H9 (cell line): ENCODE measurements around the gene GPD1L. TPM values are rescaled to one million over a fixed set of nuclear protein-coding genes. Genes with fewer than 3 reads are reported as not detected.

ENCODE experiments used
- DNase-seq: peaks from one replicate; pipeline ENCODE4 v3.0.0-alpha.2; 2017
- H2AFZ ChIP-seq: one replicate; pipeline ENCODE4 v1.6.1; 2013; ENCODE audit warnings: mild to moderate bottlenecking, low read length, control low read depth, moderate library complexity
- H2AK5ac ChIP-seq: 2 replicates; pipeline ENCODE4 v1.6.1; 2013; ENCODE audit warnings: low read length, control low read depth, mixed read lengths; ENCODE audit not compliant: insufficient read length
- H2BK120ac ChIP-seq: one replicate; pipeline ENCODE4 v1.6.1; 2013; ENCODE audit warnings: low read depth, mild to moderate bottlenecking, low read length, control low read depth, inconsistent platforms; ENCODE audit not compliant: poor library complexity, severe bottlenecking
- H2BK12ac ChIP-seq: 2 replicates; pipeline ENCODE4 v1.6.1; 2013; ENCODE audit warnings: low read length, control low read depth, mixed read lengths, low read depth; ENCODE audit not compliant: insufficient read length
- H2BK15ac ChIP-seq: 2 replicates; pipeline ENCODE4 v1.6.1; 2013; ENCODE audit warnings: low read depth, low read length, control low read depth
- H2BK20ac ChIP-seq: one replicate; pipeline ENCODE4 v1.6.1; 2013; ENCODE audit warnings: low read depth, mild to moderate bottlenecking, low read length, control low read depth, inconsistent platforms; ENCODE audit not compliant: poor library complexity, severe bottlenecking
- H2BK5ac ChIP-seq: 2 replicates; pipeline ENCODE4 v1.6.1; 2013; ENCODE audit warnings: low read length, control low read depth, mixed read lengths; ENCODE audit not compliant: insufficient read length
- H3K14ac ChIP-seq: 2 replicates; pipeline ENCODE4 v1.6.1; 2013; ENCODE audit warnings: low read length, control low read depth; ENCODE audit not compliant: insufficient read depth
- H3K18ac ChIP-seq: 2 replicates; pipeline ENCODE4 v1.6.1; 2013; ENCODE audit warnings: low read depth, mild to moderate bottlenecking, mixed read lengths, low read length, control low read depth; ENCODE audit not compliant: insufficient read length
- H3K23ac ChIP-seq: 2 replicates; pipeline ENCODE4 v1.6.1; 2013; ENCODE audit warnings: low read length, control low read depth, mixed read lengths, low read depth; ENCODE audit not compliant: insufficient read length
- H3K23me2 ChIP-seq: 2 replicates; pipeline ENCODE4 v1.6.1; 2013; ENCODE audit warnings: low read depth, mild to moderate bottlenecking, mixed read lengths, low read length, control low read depth; ENCODE audit not compliant: insufficient read length, poor library complexity, severe bottlenecking
- H3K27ac ChIP-seq: 2 replicates; pipeline ENCODE4 v1.5.1; 2013; ENCODE audit warnings: low read length, control low read depth, mixed read lengths, low read depth; ENCODE audit not compliant: insufficient read length
- H3K27me3 ChIP-seq: 2 replicates; pipeline ENCODE4 v1.6.1; 2013; ENCODE audit warnings: low read length, control low read depth, inconsistent platforms; ENCODE audit not compliant: insufficient read depth
- H3K4ac ChIP-seq: 2 replicates; pipeline ENCODE4 v1.6.1; 2013; ENCODE audit warnings: low read depth, mild to moderate bottlenecking, control low read depth, inconsistent platforms, low read length, moderate library complexity
- H3K4me1 ChIP-seq: 2 replicates; pipeline ENCODE4 v1.6.1; 2013; ENCODE audit warnings: low read length, control low read depth, inconsistent platforms; ENCODE audit not compliant: insufficient read depth
- H3K4me2 ChIP-seq: 2 replicates; pipeline ENCODE4 v1.6.1; 2013; ENCODE audit warnings: low read length, control low read depth, mixed read lengths; ENCODE audit not compliant: insufficient read length, insufficient read depth
- H3K56ac ChIP-seq: 2 replicates; pipeline ENCODE4 v1.6.1; 2013; ENCODE audit warnings: low read depth, mild to moderate bottlenecking, mixed read lengths, low read length, control low read depth; ENCODE audit not compliant: insufficient read length
- H3K79me1 ChIP-seq: 2 replicates; pipeline ENCODE4 v1.6.1; 2013; ENCODE audit warnings: low read depth, mild to moderate bottlenecking, moderate library complexity, low read length, control low read depth, inconsistent platforms; ENCODE audit not compliant: insufficient read depth, poor library complexity, severe bottlenecking
- H3K79me2 ChIP-seq: 2 replicates; pipeline ENCODE4 v1.6.1; 2013; ENCODE audit warnings: low read length, control low read depth, inconsistent platforms; ENCODE audit not compliant: insufficient read depth
- H3K9ac ChIP-seq: 2 replicates; pipeline ENCODE4 v1.6.1; 2013; ENCODE audit warnings: low read length, control low read depth, mixed read lengths; ENCODE audit not compliant: insufficient read length; ENCODE audit errors: extremely low read depth
- H3K9me3 ChIP-seq: one replicate; pipeline ENCODE4 v1.6.1; 2013; ENCODE audit warnings: low read depth, low read length, inconsistent platforms; ENCODE audit not compliant: control insufficient read depth
- H3T11ph ChIP-seq: one replicate; pipeline ENCODE4 v1.6.1; 2013; ENCODE audit warnings: mild to moderate bottlenecking, low read length, control low read depth, inconsistent platforms
- H4K20me1 ChIP-seq: one replicate; pipeline ENCODE4 v1.6.1; 2013; ENCODE audit not compliant: control insufficient read depth, insufficient read length, insufficient read depth
- H4K5ac ChIP-seq: 2 replicates; pipeline ENCODE4 v1.6.1; 2013; ENCODE audit warnings: low read depth, mild to moderate bottlenecking, mixed read lengths, low read length, control low read depth; ENCODE audit not compliant: insufficient read length
- H4K8ac ChIP-seq: replicated peaks from 2 replicates; pipeline ENCODE4 v1.6.1; 2013; ENCODE audit warnings: low read length, control low read depth, mixed read lengths, low read depth; ENCODE audit not compliant: insufficient read length
- H4K91ac ChIP-seq: 2 replicates; pipeline ENCODE4 v1.6.1; 2013; ENCODE audit warnings: low read depth, mild to moderate bottlenecking, moderate library complexity, mixed read lengths, low read length, control low read depth; ENCODE audit not compliant: insufficient read length
- H3K27ac Mint-ChIP-seq, 3 experiments: 2 replicates in 2 of 3; 3 replicates in 1 of 3; pipeline ENCODE4 v1.8.0; 2020 to 2021; ENCODE audit warnings: mixed read lengths in 3 of 3, mild to moderate bottlenecking in 1 of 3, moderate library complexity in 1 of 3
- H3K27me3 Mint-ChIP-seq: 2 replicates; pipeline ENCODE4 v1.8.0; 2021; ENCODE audit warnings: low read depth, mild to moderate bottlenecking, moderate library complexity, mixed read lengths
- H3K36me3 Mint-ChIP-seq, 3 experiments: 2 replicates in 2 of 3; 3 replicates in 1 of 3; pipeline ENCODE4 v1.8.0; 2020 to 2021; ENCODE audit warnings: low read depth in 3 of 3, mixed read lengths in 3 of 3; ENCODE audit not compliant: insufficient read depth in 1 of 3
- H3K4me1 Mint-ChIP-seq, 2 experiments: 2 replicates each; pipeline ENCODE4 v1.8.0; 2020; ENCODE audit warnings: mixed read lengths in 2 of 2
- H3K4me3 Mint-ChIP-seq, 2 experiments: 2 replicates in 1 of 2; 3 replicates in 1 of 2; pipeline ENCODE4 v1.8.0; 2020 to 2021; ENCODE audit warnings: mild to moderate bottlenecking in 2 of 2, mixed read lengths in 2 of 2, moderate library complexity in 1 of 2
- H3K9me3 Mint-ChIP-seq, 2 experiments: 2 replicates in 1 of 2; 3 replicates in 1 of 2; pipeline ENCODE4 v1.8.0; 2020; ENCODE audit warnings: mild to moderate bottlenecking in 2 of 2, mixed read lengths in 2 of 2, moderate library complexity in 1 of 2
- WGBS: extraction: QIAGEN DNeasy Blood & Tissue Kit; methylation state at CpG from one replicate; pipeline ENCODE4 v1.1.7; 2013; ENCODE audit warnings: missing lambda C conversion rate, low lambda C conversion rate, mixed read lengths; ENCODE audit not compliant: insufficient read length; ENCODE audit errors: extremely low coverage; 5-methylcytosine and 5-hydroxymethylcytosine counted together
- total RNA-seq: library from RNA; stranded (reverse); gene quantifications from 2 replicates; pipeline ENCODE4 v1.2.1, GENCODE V29; 2021
- TF ChIP-seq, protein P1 (sequence below): fragments of 200-600 bp; sonication (generic); conservative IDR thresholded peaks from 3 replicates; pipeline ENCODE4 v1.8.0; 2021; ENCODE audit warnings: antibody characterized with exemption, mild to moderate bottlenecking

GPD1L gene
- total RNA-seq, 1 experiment from 2014 or later: 3.7 TPM

- no peaks in the 10 kb centered on the region for H3K36me3 Mint-ChIP-seq
- H3K27me3 Mint-ChIP-seq: 0 out of 2 replicates have a peak, but pooled peaks cover 2% of the 10 kb centered on the region
- Histone ChIP-seq H3K4ac (no peak overlapping the region), H3K18ac (no peak overlapping the region), H3K23ac (no peak overlapping the region), H3K56ac (no peak overlapping the region), H3K79me1 (no peaks in the 10 kb centered on the region), H3K14ac (no peak overlapping the region), H4K5ac (no peak overlapping the region), H3K27ac (no peak overlapping the region), H3K79me2 (no peaks in the 10 kb centered on the region), H2BK120ac (no peak overlapping the region), H2BK5ac (no peak overlapping the region), H2AK5ac (no peak overlapping the region), H3K27me3 (no peaks in the 10 kb centered on the region), H4K8ac (no peak overlapping the region), H3T11ph (no peak overlapping the region), H3K23me2 (no peaks in the 10 kb centered on the region), H3K4me1 (no peaks in the 10 kb centered on the region), H3K9me3 (no peaks in the 10 kb centered on the region), H2BK15ac (no peak overlapping the region), H2AFZ (no peak overlapping the region), H4K91ac (no peak overlapping the region), H4K20me1 (no peaks in the 10 kb centered on the region), H3K9ac (no peak overlapping the region), H3K4me2 (no peak overlapping the region), H2BK20ac (no peak overlapping the region), H2BK12ac (no peak overlapping the region)
- TF ChIP-seq, protein P1, sequence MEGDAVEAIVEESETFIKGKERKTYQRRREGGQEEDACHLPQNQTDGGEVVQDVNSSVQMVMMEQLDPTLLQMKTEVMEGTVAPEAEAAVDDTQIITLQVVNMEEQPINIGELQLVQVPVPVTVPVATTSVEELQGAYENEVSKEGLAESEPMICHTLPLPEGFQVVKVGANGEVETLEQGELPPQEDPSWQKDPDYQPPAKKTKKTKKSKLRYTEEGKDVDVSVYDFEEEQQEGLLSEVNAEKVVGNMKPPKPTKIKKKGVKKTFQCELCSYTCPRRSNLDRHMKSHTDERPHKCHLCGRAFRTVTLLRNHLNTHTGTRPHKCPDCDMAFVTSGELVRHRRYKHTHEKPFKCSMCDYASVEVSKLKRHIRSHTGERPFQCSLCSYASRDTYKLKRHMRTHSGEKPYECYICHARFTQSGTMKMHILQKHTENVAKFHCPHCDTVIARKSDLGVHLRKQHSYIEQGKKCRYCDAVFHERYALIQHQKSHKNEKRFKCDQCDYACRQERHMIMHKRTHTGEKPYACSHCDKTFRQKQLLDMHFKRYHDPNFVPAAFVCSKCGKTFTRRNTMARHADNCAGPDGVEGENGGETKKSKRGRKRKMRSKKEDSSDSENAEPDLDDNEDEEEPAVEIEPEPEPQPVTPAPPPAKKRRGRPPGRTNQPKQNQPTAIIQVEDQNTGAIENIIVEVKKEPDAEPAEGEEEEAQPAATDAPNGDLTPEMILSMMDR: no peak
- no peak overlapping the region for H3K4me3 Mint-ChIP-seq
- WGBS: no CpG with 5 or more reads among the region's 2 CpGs
- H3K9me3 Mint-ChIP-seq: no peaks in the 10 kb centered on the region; a peak in 2 of 5 replicates
- no peak for DNase-seq
- H3K4me1 Mint-ChIP-seq: no peaks in the 10 kb centered on the region
- H3K27ac Mint-ChIP-seq: no peak overlapping the region
Measured at GRCh38 chr3:32217339-32217738, 110.9 kb downstream of the GPD1L start.

Other genes with a start within 250 kb of the GPD1L start
- gene OSBPL10, start 125.4 kb upstream of the GPD1L start, total RNA-seq: 42.7 and 46.7 TPM in 2 replicates
- 2.1 and 2.6 TPM in 2 replicates for gene ZNF860, start 124.9 kb upstream of the GPD1L start, total RNA-seq
- gene CMTM8, start 132.1 kb downstream of the GPD1L start, total RNA-seq: 4.0 TPM in 2 replicates